ENCODE data around the gene KLHL22.

DNA sequence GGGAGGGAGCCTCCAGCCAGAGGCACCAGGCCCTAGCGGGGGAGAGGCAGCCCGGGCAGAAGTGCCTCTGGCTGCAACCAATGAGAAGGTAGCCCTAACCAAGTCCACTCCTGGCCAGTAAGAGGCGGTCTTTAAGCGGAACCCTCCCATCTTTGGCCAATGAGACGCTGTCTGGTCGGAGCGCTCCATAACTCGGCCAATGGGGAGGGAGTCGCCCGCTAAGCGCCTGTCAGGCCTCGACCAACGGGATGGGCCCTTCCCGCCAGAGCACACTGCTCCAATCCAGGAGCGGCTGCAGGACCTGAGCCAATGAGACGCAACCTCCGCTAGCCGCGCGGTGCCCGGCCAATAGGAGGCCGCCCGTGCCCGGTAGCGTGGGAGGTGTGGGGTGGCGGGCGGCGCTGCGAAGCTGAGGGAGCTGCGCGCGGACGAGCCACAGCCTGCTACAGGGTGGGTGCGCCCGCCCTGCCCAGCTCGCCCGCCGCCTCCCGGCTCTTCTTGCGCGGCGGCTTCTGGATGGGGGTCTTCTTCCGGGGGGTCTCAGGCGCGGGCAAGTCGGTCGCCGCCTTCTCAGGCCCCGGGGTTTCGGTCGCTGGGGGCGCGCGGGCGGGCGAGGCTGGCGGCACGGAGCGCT is 70.5 kb downstream of the KLHL22 start:
- TF ChIP-seq, protein P1, sequence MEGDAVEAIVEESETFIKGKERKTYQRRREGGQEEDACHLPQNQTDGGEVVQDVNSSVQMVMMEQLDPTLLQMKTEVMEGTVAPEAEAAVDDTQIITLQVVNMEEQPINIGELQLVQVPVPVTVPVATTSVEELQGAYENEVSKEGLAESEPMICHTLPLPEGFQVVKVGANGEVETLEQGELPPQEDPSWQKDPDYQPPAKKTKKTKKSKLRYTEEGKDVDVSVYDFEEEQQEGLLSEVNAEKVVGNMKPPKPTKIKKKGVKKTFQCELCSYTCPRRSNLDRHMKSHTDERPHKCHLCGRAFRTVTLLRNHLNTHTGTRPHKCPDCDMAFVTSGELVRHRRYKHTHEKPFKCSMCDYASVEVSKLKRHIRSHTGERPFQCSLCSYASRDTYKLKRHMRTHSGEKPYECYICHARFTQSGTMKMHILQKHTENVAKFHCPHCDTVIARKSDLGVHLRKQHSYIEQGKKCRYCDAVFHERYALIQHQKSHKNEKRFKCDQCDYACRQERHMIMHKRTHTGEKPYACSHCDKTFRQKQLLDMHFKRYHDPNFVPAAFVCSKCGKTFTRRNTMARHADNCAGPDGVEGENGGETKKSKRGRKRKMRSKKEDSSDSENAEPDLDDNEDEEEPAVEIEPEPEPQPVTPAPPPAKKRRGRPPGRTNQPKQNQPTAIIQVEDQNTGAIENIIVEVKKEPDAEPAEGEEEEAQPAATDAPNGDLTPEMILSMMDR (IDR thresholded peaks at IDR 0.05; ENCODE audit: low read depth, low read length, missing input control): no peak
- no peak for TF ChIP-seq RAD21 (IDR thresholded peaks at IDR 0.05)

All from liver (tissue), 3 donors.